ENCODE results near the gene SMTNL2. TPM values are rescaled to one million over a fixed set of nuclear protein-coding genes. Genes with fewer than 3 reads are reported as not detected.

Gene SMTNL2
- total RNA-seq, 5 donors from 2014 or later (not counting 1 experiment from before 2014, with no cell fraction given) = not detected

DNA sequence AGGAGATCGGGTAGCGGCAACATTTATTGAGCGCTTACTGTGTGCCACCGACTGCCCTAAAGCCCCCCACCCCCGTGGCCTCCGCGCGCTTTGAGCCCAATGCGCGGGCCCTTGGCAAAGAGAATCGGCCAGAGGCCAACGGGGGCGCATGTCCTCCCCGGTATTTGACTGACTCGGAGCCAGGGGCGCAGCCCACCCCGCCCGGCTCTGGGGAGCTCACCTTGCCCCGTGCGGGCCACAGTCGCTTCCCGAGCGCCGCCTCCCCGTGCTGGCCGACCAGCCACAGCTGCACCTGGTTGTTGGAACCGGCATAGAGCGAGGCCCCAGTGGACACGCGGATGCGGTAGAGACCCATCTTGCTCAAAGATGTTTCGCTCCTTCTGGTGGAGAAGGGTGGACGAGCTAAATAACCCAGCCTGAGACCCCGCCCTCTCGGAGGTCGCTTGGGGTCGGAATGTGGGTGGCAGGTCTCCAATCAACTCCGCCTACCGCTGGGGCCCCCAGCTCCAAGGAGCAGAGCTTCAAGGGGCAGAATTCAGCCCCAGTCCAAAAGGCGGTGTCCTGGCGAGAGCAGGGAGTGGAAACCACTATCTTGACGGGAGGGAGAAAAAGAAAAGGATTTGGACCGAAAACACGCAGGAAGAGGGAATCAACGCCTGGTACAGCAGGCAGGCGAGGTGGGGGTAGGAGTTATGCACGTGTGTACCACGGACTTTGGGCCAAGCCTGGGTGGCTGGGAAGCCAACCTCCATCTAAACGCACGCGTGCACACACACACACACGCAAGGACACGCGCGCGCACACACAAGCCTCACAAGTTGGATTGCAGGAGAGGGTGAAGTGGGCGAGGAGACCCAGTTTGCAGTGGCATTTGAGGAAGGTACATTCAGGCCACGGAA is 57.2 kb downstream of the SMTNL2 start, which contains the start of gene ALOX15:
ALOX15 (minus strand) TSS at position 382 of the 899 bp plus-strand sequence; CDS start at position 355, 27 bp downstream.
- no peak within 1 kb of the TSS for H3K4me3 Mint-ChIP-seq
- 5% methylated on average over 36 of the region's 58 CpGs for WGBS (ENCODE audit: insufficient coverage)
- no peaks in the 10 kb centered on the region for H3K9me3 Mint-ChIP-seq
- Histone ChIP-seq H3K36me3 (ENCODE audit: control insufficient read depth in 2 of 2, extremely low read depth in 1 of 2, insufficient read depth in 1 of 2, low read length in 1 of 2) (no peaks in the 10 kb centered on the region), H3K27me3 (replicated peaks in 1 of 2; ENCODE audit: control insufficient read depth in 2 of 2, extremely low read depth in 1 of 2, insufficient read depth in 2 of 2, low read length in 1 of 2) (peaks cover 6 to 57% of the 10 kb centered on the region in 2 experiments), H3K4me1 (ENCODE audit: control insufficient read depth in 1 of 2, extremely low read depth in 1 of 2, insufficient read depth in 2 of 2, low read length in 2 of 2) (peaks cover 0 to 16% of the 10 kb centered on the region in 2 experiments), H3K27ac (ENCODE audit: low read length) (no peak within 1 kb of the TSS), H3K4me3 (ENCODE audit: control insufficient read depth in 1 of 2, extremely low read depth in 1 of 2, low read length in 1 of 2) (no peak within 1 kb of the TSS), H3K9me3 (no peaks in the 10 kb centered on the region)
- POLR2A ChIA-PET = no interaction called here
- ATAC-seq (replicated peaks in 1 of 4) (no peak), DNase-seq (no peak)
- CTCF ChIA-PET = interaction anchor here in 1 of 2 donors (0.6 kb wide), 1 partner anchor 15 kb away, joined by 5 read pairs; no protein-coding TSS in a partner anchor
- no peak within 1 kb of the TSS for H3K27ac Mint-ChIP-seq
- peaks cover 58 to 83% of the 10 kb centered on the region in 2 donors for H3K27me3 Mint-ChIP-seq
- no peaks in the 10 kb centered on the region for H3K36me3 Mint-ChIP-seq
- peaks cover 7 to 22% (median 11%) of the 10 kb centered on the region in 3 donors for H3K4me1 Mint-ChIP-seq

DNA sequence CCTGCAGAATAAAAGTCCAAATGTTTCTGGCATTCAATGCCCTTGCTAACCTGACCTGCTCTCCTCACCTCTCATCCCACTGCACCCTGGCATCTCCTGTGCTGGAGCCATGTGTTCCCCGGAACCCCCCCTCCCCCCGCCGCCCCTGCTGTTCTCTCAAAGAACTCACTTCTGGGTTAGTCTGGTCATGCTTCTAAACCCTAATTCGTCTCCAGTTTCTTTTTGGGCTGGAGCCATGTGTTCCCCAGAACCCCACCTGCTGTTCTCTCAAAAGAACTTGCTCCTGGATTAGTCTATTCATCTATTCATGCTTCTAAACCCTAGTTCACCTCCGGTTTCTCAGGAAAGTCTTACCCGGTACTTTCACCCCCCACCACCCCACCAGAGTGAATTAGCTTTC is 58.0 kb downstream of the SMTNL2 start:
- POLR2A ChIA-PET = no interaction called here

GRCh38 chr17:4643676-4644075 is 59.3 kb downstream of the SMTNL2 start:
- H3K4me1 Mint-ChIP-seq = peaks cover 7 to 17% (median 11%) of the 10 kb centered on the region in 3 donors
- H3K4me3 ChIP-seq (ENCODE audit: control insufficient read depth in 1 of 2, extremely low read depth in 1 of 2, low read length in 1 of 2) = no peak overlapping the region
- no peak for ATAC-seq (replicated peaks in 1 of 4)
- no peak overlapping the region for H3K4me3 Mint-ChIP-seq
- H3K4me1 ChIP-seq (ENCODE audit: control insufficient read depth in 1 of 2, extremely low read depth in 1 of 2, insufficient read depth in 2 of 2, low read length in 2 of 2) = peaks cover 0 to 16% of the 10 kb centered on the region in 2 experiments
- H3K27ac Mint-ChIP-seq = no peak overlapping the region
- POLR2A ChIA-PET = interaction anchor here in 1 of 2 donors (0.6 kb wide), 1 partner anchor 126 kb away, joined by 13 read pairs; no protein-coding TSS in a partner anchor
- CTCF ChIA-PET = no interaction called here
- no peaks in the 10 kb centered on the region for H3K9me3 ChIP-seq
- no peaks in the 10 kb centered on the region for H3K36me3 ChIP-seq (ENCODE audit: control insufficient read depth in 2 of 2, extremely low read depth in 1 of 2, insufficient read depth in 1 of 2, low read length in 1 of 2)
- no peaks in the 10 kb centered on the region for H3K36me3 Mint-ChIP-seq
- peaks cover 51 to 71% of the 10 kb centered on the region in 2 donors for H3K27me3 Mint-ChIP-seq
- H3K9me3 Mint-ChIP-seq = no peaks in the 10 kb centered on the region
- no peak for DNase-seq
- no peak overlapping the region for H3K27ac ChIP-seq (ENCODE audit: low read length)
- H3K27me3 ChIP-seq (replicated peaks in 1 of 2; ENCODE audit: control insufficient read depth in 2 of 2, extremely low read depth in 1 of 2, insufficient read depth in 2 of 2, low read length in 1 of 2) = peaks cover 6 to 47% of the 10 kb centered on the region in 2 experiments
- 64% methylated on average over 2 of the region's 4 CpGs for WGBS (ENCODE audit: insufficient coverage)

More for the DNA sequence above, 58.0 kb downstream of the SMTNL2 start:
- no peaks in the 10 kb centered on the region for H3K36me3 Mint-ChIP-seq
- CTCF ChIA-PET = no interaction called here
- no peak overlapping the region for H3K4me3 Mint-ChIP-seq
- peaks cover 7 to 19% (median 11%) of the 10 kb centered on the region in 3 donors for H3K4me1 Mint-ChIP-seq
- peaks cover 55 to 81% of the 10 kb centered on the region in 2 donors for H3K27me3 Mint-ChIP-seq
- no peaks in the 10 kb centered on the region for H3K9me3 ChIP-seq
- DNase-seq (no peak), ATAC-seq (replicated peaks in 1 of 4) (no peak)
- H3K4me1 ChIP-seq (ENCODE audit: control insufficient read depth in 1 of 2, extremely low read depth in 1 of 2, insufficient read depth in 2 of 2, low read length in 2 of 2) = peaks cover 0 to 16% of the 10 kb centered on the region in 2 experiments
- H3K27me3 ChIP-seq (replicated peaks in 1 of 2; ENCODE audit: control insufficient read depth in 2 of 2, extremely low read depth in 1 of 2, insufficient read depth in 2 of 2, low read length in 1 of 2) = peaks cover 6 to 53% of the 10 kb centered on the region in 2 experiments
- H3K9me3 Mint-ChIP-seq = no peaks in the 10 kb centered on the region
- H3K27ac Mint-ChIP-seq = no peak overlapping the region
- H3K4me3 ChIP-seq (ENCODE audit: control insufficient read depth in 1 of 2, extremely low read depth in 1 of 2, low read length in 1 of 2) = no peak overlapping the region
- no peak overlapping the region for H3K27ac ChIP-seq (ENCODE audit: low read length)
- 0% methylated on average over 1 of the region's 6 CpGs for WGBS (ENCODE audit: insufficient coverage)
- H3K36me3 ChIP-seq (ENCODE audit: control insufficient read depth in 2 of 2, extremely low read depth in 1 of 2, insufficient read depth in 1 of 2, low read length in 1 of 2) = no peaks in the 10 kb centered on the region

GRCh38 chr17:4645642-4646041 is 61.3 kb downstream of the SMTNL2 start:
- Mint-ChIP-seq H3K4me3 (no peak overlapping the region), H3K4me1 (peaks cover 0 to 8% (median 6%) of the 10 kb centered on the region in 3 donors), H3K27ac (no peak overlapping the region), H3K9me3 (no peaks in the 10 kb centered on the region), H3K27me3 (peaks cover 50 to 68% of the 10 kb centered on the region in 2 donors), H3K36me3 (no peaks in the 10 kb centered on the region)
- H3K36me3 ChIP-seq (ENCODE audit: control insufficient read depth in 2 of 2, extremely low read depth in 1 of 2, insufficient read depth in 1 of 2, low read length in 1 of 2) = no peaks in the 10 kb centered on the region
- peaks cover 0 to 8% of the 10 kb centered on the region in 2 experiments for H3K4me1 ChIP-seq (ENCODE audit: control insufficient read depth in 1 of 2, extremely low read depth in 1 of 2, insufficient read depth in 2 of 2, low read length in 2 of 2)
- ChIA-PET POLR2A (no interaction called here), CTCF (no interaction called here)
- 35% methylated on average over 2 of the region's 5 CpGs for WGBS (ENCODE audit: insufficient coverage)
- ATAC-seq (replicated peaks in 1 of 4) (no peak), DNase-seq (no peak)
- no peak overlapping the region for H3K4me3 ChIP-seq (ENCODE audit: control insufficient read depth in 1 of 2, extremely low read depth in 1 of 2, low read length in 1 of 2)
- H3K9me3 ChIP-seq = no peaks in the 10 kb centered on the region
- H3K27me3 ChIP-seq (replicated peaks in 1 of 2; ENCODE audit: control insufficient read depth in 2 of 2, extremely low read depth in 1 of 2, insufficient read depth in 2 of 2, low read length in 1 of 2) = peaks cover 5 to 39% of the 10 kb centered on the region in 2 experiments
- no peak overlapping the region for H3K27ac ChIP-seq (ENCODE audit: low read length)

GRCh38 chr17:4648741-4649140 is 64.4 kb downstream of the SMTNL2 start:
- Histone ChIP-seq H3K9me3 (no peaks in the 10 kb centered on the region), H3K36me3 (ENCODE audit: control insufficient read depth in 2 of 2, extremely low read depth in 1 of 2, insufficient read depth in 1 of 2, low read length in 1 of 2) (no peaks in the 10 kb centered on the region), H3K27me3 (replicated peaks in 1 of 2; ENCODE audit: control insufficient read depth in 2 of 2, extremely low read depth in 1 of 2, insufficient read depth in 2 of 2, low read length in 1 of 2) (peaks cover under 1 to 25% of the 10 kb centered on the region in 2 experiments), H3K4me3 (ENCODE audit: control insufficient read depth in 1 of 2, extremely low read depth in 1 of 2, low read length in 1 of 2) (no peak overlapping the region), H3K4me1 (ENCODE audit: control insufficient read depth in 1 of 2, extremely low read depth in 1 of 2, insufficient read depth in 2 of 2, low read length in 2 of 2) (no peaks in the 10 kb centered on the region), H3K27ac (ENCODE audit: low read length) (no peak overlapping the region)
- no peak for DNase-seq
- WGBS (ENCODE audit: insufficient coverage) = 83% methylated on average over 2 of the region's 2 CpGs
- ATAC-seq (replicated peaks in 1 of 4) = no peak
- peaks cover 34 to 53% of the 10 kb centered on the region in 2 donors for H3K27me3 Mint-ChIP-seq
- ChIA-PET CTCF (no interaction called here), POLR2A (no interaction called here)
- no peak overlapping the region for H3K4me3 Mint-ChIP-seq
- H3K4me1 Mint-ChIP-seq = no peaks in the 10 kb centered on the region
- no peak overlapping the region for H3K27ac Mint-ChIP-seq
- no peaks in the 10 kb centered on the region for H3K9me3 Mint-ChIP-seq
- H3K36me3 Mint-ChIP-seq = no peaks in the 10 kb centered on the region

DNA sequence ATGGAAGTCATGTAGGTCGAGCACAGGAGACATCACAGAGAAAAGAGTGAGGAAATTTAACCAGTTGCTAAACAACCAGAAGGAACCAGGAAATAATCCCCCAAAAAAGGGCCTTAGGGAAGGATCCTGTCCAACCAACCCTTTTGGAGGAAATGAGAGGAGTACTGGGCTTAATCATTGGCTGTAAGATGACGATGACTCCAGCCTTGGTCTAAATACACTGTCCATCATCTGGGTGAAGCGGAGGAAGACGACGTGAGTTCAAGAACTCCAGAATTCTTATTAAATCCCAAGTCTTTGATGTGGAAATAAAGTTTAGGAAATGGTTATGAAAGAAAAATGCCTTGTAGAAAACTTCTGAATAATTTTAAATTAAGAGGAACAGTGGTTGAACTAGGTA is 68.7 kb downstream of the SMTNL2 start:
- no peak for ATAC-seq (replicated peaks in 1 of 4)
- DNase-seq = no peak
- Histone ChIP-seq H3K27me3 (replicated peaks in 1 of 2; ENCODE audit: control insufficient read depth in 2 of 2, extremely low read depth in 1 of 2, insufficient read depth in 2 of 2, low read length in 1 of 2) (peaks cover 0 to 20% of the 10 kb centered on the region in 2 experiments), H3K36me3 (ENCODE audit: control insufficient read depth in 2 of 2, extremely low read depth in 1 of 2, insufficient read depth in 1 of 2, low read length in 1 of 2) (no peaks in the 10 kb centered on the region), H3K4me1 (ENCODE audit: control insufficient read depth in 1 of 2, extremely low read depth in 1 of 2, insufficient read depth in 2 of 2, low read length in 2 of 2) (no peaks in the 10 kb centered on the region), H3K9me3 (no peaks in the 10 kb centered on the region), H3K4me3 (ENCODE audit: control insufficient read depth in 1 of 2, extremely low read depth in 1 of 2, low read length in 1 of 2) (no peak overlapping the region), H3K27ac (ENCODE audit: low read length) (no peak overlapping the region)
- Mint-ChIP-seq H3K4me3 (no peak overlapping the region), H3K36me3 (no peaks in the 10 kb centered on the region), H3K9me3 (no peaks in the 10 kb centered on the region), H3K27ac (no peak overlapping the region), H3K27me3 (peaks cover 14 to 29% of the 10 kb centered on the region in 2 donors), H3K4me1 (no peaks in the 10 kb centered on the region)
- no CpG with 5 or more reads among the region's 5 CpGs for WGBS (ENCODE audit: insufficient coverage)
- POLR2A ChIA-PET = no interaction called here
- CTCF ChIA-PET = interaction anchor here in 1 of 2 donors (1.2 kb wide), 1 partner anchor 28 kb away, joined by 4 read pairs; no protein-coding TSS in a partner anchor
